Measurements from ENCODE around the gene PTGR2.

GRCh38 chr14:73909681-73910080, 58.0 kb downstream of the PTGR2 start:
- TF ChIP-seq EZH2 (IDR thresholded peaks at IDR 0.05; ENCODE audit: low read depth), result no peak
- TF ChIP-seq CTCF (conservative IDR thresholded peaks at IDR 0.05), result no peak
